GM19397 (cell line): Measurements from ENCODE around the gene SERPINA1.
A peak's percentile ranks its signal among the peaks of the same experiment; 100 is the strongest.

Experiments
- ATAC-seq: cut with Tn5 transposase; IDR thresholded peaks from one replicate; pipeline ENCODE4 v1.9.1; 2021; ENCODE audit warnings: mild to moderate bottlenecking, moderate library complexity; ENCODE audit not compliant: unreplicated experiment

Gene SERPINA1

GRCh38 chr14:94349276-94349675 lies 39.1 kb downstream of the SERPINA1 start:
- ATAC-seq = no peak

- ATAC-seq = no peak
These were observed 39.6 kb downstream of the SERPINA1 start for GRCh38 chr14:94348836-94349235.

DNA sequence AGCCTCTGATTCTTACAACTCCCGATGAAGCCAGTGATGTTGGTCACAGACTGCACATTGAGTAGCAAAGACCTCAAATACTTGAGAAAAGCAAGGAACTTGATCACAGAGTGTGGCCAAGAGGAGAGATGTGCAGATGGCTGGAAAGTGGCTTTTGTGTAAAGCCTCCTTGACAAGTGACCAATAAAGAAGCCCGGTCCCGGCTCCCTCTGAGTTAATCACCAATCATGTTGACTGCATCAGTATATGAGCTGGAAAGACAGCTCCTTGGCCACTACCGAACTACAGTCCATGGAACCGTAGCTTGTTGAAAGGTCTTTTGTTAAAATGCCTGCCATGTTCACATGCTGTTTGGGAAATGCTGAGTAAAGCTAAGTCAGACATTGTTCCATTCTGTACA lies 41.6 kb downstream of the SERPINA1 start:
- ATAC-seq = no peak

- peak; percentile 60 for ATAC-seq
These were observed 42.2 kb downstream of the SERPINA1 start for GRCh38 chr14:94346065-94346786.

DNA sequence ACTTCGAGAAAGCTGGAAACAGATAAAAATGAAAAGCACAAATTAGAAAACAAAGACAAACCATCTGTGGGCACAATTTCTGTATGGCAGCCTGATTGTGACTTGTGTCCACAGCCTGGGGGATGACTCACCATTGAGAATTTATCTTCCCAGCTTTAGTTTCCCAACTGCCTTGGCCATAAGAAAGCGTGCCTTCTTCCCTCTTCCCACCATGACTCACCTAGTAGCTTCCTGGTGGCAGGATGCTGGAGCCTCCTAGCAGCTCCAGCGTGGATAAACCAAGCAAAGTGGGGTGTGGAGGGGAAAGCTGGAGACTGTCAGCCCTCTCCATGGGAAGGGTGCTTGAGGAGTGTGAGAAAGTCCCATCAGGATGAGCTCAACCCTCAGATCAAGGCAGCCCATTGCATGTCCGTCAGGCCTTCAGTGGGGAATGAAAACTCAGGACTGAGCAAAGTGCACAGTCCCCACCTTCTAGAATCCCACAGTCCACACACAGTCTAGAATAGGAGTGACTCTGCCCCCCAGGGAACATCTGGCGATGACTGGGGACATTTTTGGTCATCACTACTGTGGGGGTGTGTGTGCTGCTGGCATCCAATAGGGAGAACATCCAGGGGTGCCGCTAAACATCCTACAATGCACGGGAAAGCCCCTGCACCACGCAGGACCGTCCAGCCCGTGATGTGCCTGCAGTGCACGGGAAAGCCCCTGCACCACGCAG lies 42.9 kb downstream of the SERPINA1 start:
- ATAC-seq = no peak

- ATAC-seq = no peak
These were observed 44.0 kb downstream of the SERPINA1 start for GRCh38 chr14:94344389-94344788.

DNA sequence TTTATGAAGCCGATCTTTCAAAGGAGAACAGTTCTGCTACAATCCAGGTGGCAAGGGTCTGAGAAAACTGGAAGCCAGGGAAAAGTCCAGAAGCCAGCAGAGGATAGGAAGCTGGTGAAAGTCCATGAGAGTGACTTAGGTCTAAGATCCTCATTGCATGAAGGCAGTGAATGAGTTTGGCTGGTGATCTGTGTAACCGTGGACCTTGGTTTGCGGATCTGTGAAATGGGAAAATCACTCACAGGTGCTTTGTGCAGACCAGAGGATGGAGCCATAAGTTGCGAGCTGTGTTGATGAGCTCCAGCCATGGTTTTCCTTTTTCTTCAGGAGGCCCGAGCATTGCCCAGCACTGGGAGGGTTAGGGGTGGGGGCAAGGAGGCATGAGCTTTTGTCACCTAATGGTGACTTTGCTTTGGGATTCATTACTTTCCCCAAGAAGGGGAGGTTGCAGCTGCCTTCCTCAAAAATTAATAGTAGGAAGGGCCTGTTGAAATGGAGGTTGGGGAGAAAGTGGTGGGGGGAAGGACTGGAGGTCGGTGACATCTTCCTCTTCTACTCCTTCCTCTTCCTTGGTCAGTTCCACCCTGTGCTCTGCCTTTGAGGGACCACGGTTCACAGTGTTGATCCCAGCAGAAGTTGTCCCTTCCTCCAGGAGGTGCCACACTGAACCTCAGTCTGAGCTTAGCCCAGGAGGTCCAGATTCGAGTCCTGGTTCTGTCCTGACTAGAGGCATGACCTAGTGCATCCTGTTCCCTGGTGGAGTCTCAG lies 45.0 kb downstream of the SERPINA1 start:
- no peak for ATAC-seq

GRCh38 chr14:94342334-94342934 lies 46.0 kb downstream of the SERPINA1 start:
- no peak for ATAC-seq

DNA sequence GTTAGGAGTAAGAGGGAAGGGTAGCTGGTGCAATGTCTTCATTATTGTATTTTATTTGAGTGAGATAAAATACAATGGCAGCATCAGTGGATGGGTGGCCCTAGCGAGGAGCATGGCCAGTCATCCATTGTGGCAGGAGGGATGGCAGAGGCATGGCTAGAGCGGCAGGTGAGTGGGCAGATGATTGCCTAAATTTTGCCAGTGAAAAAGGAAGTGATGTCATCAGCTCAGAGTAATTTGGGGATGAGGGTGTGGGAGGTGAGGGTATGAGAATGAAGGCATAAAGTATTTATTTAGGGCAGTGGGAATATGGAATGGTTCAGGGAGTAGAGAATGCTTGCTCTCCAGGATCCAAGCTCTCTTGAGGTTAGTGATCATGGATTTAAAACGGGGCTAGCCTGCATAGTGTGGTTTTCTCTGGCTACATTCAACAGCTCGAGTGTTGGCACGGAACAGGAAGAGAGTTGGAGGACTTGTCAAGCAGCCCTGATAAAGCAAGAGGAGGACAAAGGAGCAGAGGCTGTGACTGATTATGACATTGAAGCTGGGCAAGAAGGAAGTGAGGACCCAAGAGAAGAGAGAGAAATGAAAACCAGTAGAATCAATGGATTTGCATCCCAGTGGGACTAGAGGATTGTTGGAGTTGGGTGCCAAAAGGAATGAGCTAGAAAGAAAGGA lies 46.6 kb downstream of the SERPINA1 start:
- ATAC-seq = no peak

- ATAC-seq = no peak
These were observed 47.9 kb downstream of the SERPINA1 start for GRCh38 chr14:94340533-94340932.

DNA sequence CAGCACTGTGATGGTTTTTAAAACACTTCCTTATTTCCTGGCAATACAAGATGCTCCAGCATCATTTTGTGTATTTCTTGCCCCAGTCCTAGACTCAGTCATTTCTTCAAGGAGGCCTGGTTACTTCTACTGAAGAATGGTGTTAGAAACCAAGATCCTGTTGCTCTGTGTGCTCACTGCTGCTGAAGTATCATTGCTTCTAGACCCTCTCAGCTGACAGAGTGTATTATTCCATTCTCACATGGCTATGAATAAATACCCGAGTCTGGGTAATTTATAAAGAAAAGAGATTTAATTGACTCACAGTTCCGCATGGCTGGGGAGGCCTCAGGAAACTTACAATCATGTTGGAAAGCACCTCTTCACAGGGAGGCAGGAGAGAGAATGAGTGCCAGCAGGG lies 50.4 kb downstream of the SERPINA1 start:
- ATAC-seq = no peak

- no peak for ATAC-seq
These were observed 51.1 kb downstream of the SERPINA1 start for GRCh38 chr14:94337274-94337673.

- no peak for ATAC-seq
These were observed 53.5 kb downstream of the SERPINA1 start for GRCh38 chr14:94334872-94335271.

GRCh38 chr14:94332587-94332986 lies 55.8 kb downstream of the SERPINA1 start:
- no peak for ATAC-seq

- ATAC-seq = no peak
These were observed 56.3 kb downstream of the SERPINA1 start for GRCh38 chr14:94332063-94332583.

GRCh38 chr14:94331462-94331861 lies 56.9 kb downstream of the SERPINA1 start:
- no peak for ATAC-seq

DNA sequence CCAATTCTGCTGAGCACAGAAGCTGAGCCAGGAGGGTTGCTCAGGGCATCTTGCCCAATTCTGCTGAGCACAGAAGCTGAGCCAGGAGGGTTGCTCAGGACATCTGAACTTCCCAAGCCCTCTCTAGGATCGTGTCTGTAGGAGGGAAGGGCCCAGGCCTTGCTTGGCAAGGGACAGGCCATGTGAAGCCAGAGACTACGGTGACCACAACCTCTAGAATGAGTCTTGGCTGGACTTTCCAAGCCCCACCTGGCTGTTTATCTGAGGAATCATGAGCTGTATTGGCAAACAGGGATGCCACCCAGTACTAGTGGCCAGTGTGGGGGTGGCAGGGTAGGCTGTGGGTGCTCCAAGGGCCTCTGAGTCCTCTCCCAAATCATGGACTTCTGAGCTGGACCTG lies 57.5 kb downstream of the SERPINA1 start:
- ATAC-seq = no peak

- ATAC-seq = no peak
These were observed 58.0 kb downstream of the SERPINA1 start for GRCh38 chr14:94330432-94330831.

DNA sequence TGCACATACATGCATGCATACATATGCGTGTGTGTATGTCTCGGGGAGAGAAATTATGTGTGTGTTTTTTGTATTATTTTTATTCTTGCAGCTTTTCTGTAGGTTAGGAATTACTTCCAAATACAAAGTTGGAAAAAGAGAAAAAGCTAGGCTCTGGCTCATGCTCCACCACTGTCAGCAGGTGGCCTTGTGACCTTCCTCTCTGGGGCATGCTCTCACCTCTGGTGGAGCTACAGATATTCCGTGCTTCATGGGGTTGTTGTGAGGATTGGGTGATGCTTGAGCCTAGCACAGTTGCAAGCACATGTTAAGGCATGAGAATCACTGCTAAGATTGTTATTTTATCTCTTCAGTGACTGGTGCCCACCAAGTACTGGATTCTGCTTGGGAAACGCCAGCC lies 58.5 kb downstream of the SERPINA1 start:
- no peak for ATAC-seq

GRCh38 chr14:94328196-94328595 lies 60.2 kb downstream of the SERPINA1 start:
- ATAC-seq = no peak
